ENCODE data around the gene LGALSL. TPM values are rescaled to one million over a fixed set of nuclear protein-coding genes. Genes with fewer than 3 reads are reported as not detected.

The LGALSL gene
- total and polyA plus RNA-seq, 9 of the 15 experiments (the other 6 are each of a cell fraction or from before 2014, with no cell fraction given) = 0.04 to 0.29 (median 0.14) TPM; not detected in 3

DNA sequence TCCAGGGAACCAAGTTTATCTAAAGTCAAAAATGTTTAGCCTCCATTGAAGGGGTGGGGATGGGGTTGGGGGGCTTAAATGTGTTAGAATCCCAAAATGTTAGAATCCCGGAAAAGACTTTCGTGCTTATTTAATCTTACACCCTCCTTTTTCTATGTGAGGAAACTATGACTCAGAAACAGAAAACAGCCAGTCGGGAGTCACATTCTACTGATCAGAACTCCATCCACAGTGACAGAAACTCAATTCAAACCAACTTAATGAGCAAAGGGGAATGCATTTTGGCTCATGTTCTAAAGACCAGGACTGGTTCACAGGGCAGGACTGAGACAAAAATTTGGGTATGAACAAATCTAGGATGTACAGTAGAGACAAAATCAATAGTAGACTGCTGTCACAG, 38.3 kb downstream of the LGALSL start:
- no peak for ATAC-seq
- H3K4me2 ChIP-seq (ENCODE audit: insufficient read depth, low read length) = no peak overlapping the region
- H2AFZ ChIP-seq (ENCODE audit: low read depth, low read length) = no peak overlapping the region
- no peak overlapping the region for H3K27ac ChIP-seq (ENCODE audit: extremely low read depth, low read depth, low read length)
- TF ChIP-seq MED1 (CRISPR knock-in tag; IDR thresholded peaks at IDR 0.05; ENCODE audit: borderline replicate concordance) (no peak), FOSL1 (tag; conservative IDR thresholded peaks at IDR 0.05) (0 out of 2 replicates have a peak, but pooled peaks have one; percentile 25)
- peaks cover 5% of the 10 kb centered on the region; the same call in 1 of the 2 replicates for H4K20me1 ChIP-seq (replicated peaks; ENCODE audit: control insufficient read depth, insufficient read depth, low read length)
- no peaks in the 10 kb centered on the region for H3K36me3 ChIP-seq (ENCODE audit: control insufficient read depth, insufficient read depth, low read length)
- WGBS (ENCODE audit: insufficient coverage, low coverage, missing lambda C conversion rate) = 0% methylated on average over 3 of the region's 3 CpGs
- no peaks in the 10 kb centered on the region for H3K9me1 ChIP-seq (ENCODE audit: control insufficient read depth, insufficient read depth, low read length)
- no peak overlapping the region for H3K9ac ChIP-seq (ENCODE audit: insufficient read depth in 1 of 2, low read depth in 2 of 2, low read length in 2 of 2)
- H3K4me3 ChIP-seq = no peak overlapping the region
- peaks cover 6 to 22% of the 10 kb centered on the region in 2 experiments; a peak in 4 of 5 replicates for H3K27me3 ChIP-seq (ENCODE audit: control insufficient read depth in 2 of 2, insufficient read depth in 2 of 2, low read length in 2 of 2)
- H3K4me1 ChIP-seq (replicated peaks in 1 of 2; ENCODE audit: control insufficient read depth in 2 of 2, insufficient read depth in 2 of 2, low read length in 2 of 2) = no peaks in the 10 kb centered on the region
- no peaks in the 10 kb centered on the region for H3K9me3 ChIP-seq (replicated peaks; ENCODE audit: control insufficient read depth, insufficient read depth, low read depth, low read length)
- FAIRE-seq = no peak
- no peaks in the 10 kb centered on the region for H3K79me2 ChIP-seq (ENCODE audit: control insufficient read depth, insufficient read depth, low read length)
- intact Hi-C loops (cut with micrococcal nuclease) = no loop called here
- CTCF ChIA-PET (ENCODE audit: low intra/inter-chr PET ratio) = no interaction called here
- no TSS peak for BruUV-seq (replicated peaks)
- DNase-seq (ENCODE audit: extremely low read depth in 1 of 4, low spot score in 3 of 4) = no peak
- in situ Hi-C loops (cut with MboI) = no loop called here
- POLR2A ChIA-PET = no interaction called here

- CTCF ChIA-PET (ENCODE audit: low intra/inter-chr PET ratio) = no interaction called here
- ATAC-seq = no peak
- H3K36me3 ChIP-seq (ENCODE audit: control insufficient read depth, insufficient read depth, low read length) = no peaks in the 10 kb centered on the region
- H3K27ac ChIP-seq (ENCODE audit: extremely low read depth, low read depth, low read length) = no peak overlapping the region
- peaks cover 5 to 23% of the 10 kb centered on the region in 2 experiments; a peak in 4 of 5 replicates for H3K27me3 ChIP-seq (ENCODE audit: control insufficient read depth in 2 of 2, insufficient read depth in 2 of 2, low read length in 2 of 2)
- H3K4me3 ChIP-seq = no peak overlapping the region
- in situ Hi-C loops (cut with MboI) (no loop called here), intact Hi-C loops (cut with micrococcal nuclease) (no loop called here)
- H3K9me1 ChIP-seq (ENCODE audit: control insufficient read depth, insufficient read depth, low read length) = no peaks in the 10 kb centered on the region
- POLR2A ChIA-PET = interaction anchor here (0.6 kb wide), 1 partner anchor 16 kb away, joined by 4 read pairs; no protein-coding TSS in a partner anchor
- FAIRE-seq = no peak
- BruUV-seq (replicated peaks) = no TSS peak
- H3K79me2 ChIP-seq (ENCODE audit: control insufficient read depth, insufficient read depth, low read length) = no peaks in the 10 kb centered on the region
- H3K9ac ChIP-seq (ENCODE audit: insufficient read depth in 1 of 2, low read depth in 2 of 2, low read length in 2 of 2) = no peak overlapping the region
- no peak overlapping the region for H3K4me2 ChIP-seq (ENCODE audit: insufficient read depth, low read length)
- H4K20me1 ChIP-seq (replicated peaks; ENCODE audit: control insufficient read depth, insufficient read depth, low read length) = no peaks in the 10 kb centered on the region; the same call in 1 of the 2 replicates
- no peaks in the 10 kb centered on the region for H3K4me1 ChIP-seq (replicated peaks in 1 of 2; ENCODE audit: control insufficient read depth in 2 of 2, insufficient read depth in 2 of 2, low read length in 2 of 2)
- H3K9me3 ChIP-seq (replicated peaks; ENCODE audit: control insufficient read depth, insufficient read depth, low read depth, low read length) = no peaks in the 10 kb centered on the region
- DNase-seq (ENCODE audit: extremely low read depth in 1 of 4, low spot score in 3 of 4) = no peak
- WGBS (ENCODE audit: insufficient coverage, low coverage, missing lambda C conversion rate) = 13% methylated on average over 3 of the region's 3 CpGs
- no peak overlapping the region for H2AFZ ChIP-seq (ENCODE audit: low read depth, low read length)
- TF ChIP-seq CBFA2T3 (IDR thresholded peaks at IDR 0.05) (no peak), TEAD4 (IDR thresholded peaks at IDR 0.05; ENCODE audit: low read length) (no peak), TEAD4 (CRISPR knock-in tag; IDR thresholded peaks at IDR 0.05; ENCODE audit: borderline replicate concordance) (no peak), POLR2G (IDR thresholded peaks at IDR 0.05; ENCODE audit: low read depth, low read length) (no peak), ZNF583 (CRISPR knock-in tag; IDR thresholded peaks at IDR 0.05) (no peak), BRD9 (IDR thresholded peaks at IDR 0.05; ENCODE audit: low read depth, partially characterized antibody) (no peak), RHOXF2B (CRISPR knock-in tag; conservative IDR thresholded peaks at IDR 0.05) (no peak), ZNF740 (CRISPR knock-in tag; IDR thresholded peaks at IDR 0.05) (no peak), ZNF740 (tag; IDR thresholded peaks at IDR 0.05) (no peak)
- TF ChIP-seq, protein P1, sequence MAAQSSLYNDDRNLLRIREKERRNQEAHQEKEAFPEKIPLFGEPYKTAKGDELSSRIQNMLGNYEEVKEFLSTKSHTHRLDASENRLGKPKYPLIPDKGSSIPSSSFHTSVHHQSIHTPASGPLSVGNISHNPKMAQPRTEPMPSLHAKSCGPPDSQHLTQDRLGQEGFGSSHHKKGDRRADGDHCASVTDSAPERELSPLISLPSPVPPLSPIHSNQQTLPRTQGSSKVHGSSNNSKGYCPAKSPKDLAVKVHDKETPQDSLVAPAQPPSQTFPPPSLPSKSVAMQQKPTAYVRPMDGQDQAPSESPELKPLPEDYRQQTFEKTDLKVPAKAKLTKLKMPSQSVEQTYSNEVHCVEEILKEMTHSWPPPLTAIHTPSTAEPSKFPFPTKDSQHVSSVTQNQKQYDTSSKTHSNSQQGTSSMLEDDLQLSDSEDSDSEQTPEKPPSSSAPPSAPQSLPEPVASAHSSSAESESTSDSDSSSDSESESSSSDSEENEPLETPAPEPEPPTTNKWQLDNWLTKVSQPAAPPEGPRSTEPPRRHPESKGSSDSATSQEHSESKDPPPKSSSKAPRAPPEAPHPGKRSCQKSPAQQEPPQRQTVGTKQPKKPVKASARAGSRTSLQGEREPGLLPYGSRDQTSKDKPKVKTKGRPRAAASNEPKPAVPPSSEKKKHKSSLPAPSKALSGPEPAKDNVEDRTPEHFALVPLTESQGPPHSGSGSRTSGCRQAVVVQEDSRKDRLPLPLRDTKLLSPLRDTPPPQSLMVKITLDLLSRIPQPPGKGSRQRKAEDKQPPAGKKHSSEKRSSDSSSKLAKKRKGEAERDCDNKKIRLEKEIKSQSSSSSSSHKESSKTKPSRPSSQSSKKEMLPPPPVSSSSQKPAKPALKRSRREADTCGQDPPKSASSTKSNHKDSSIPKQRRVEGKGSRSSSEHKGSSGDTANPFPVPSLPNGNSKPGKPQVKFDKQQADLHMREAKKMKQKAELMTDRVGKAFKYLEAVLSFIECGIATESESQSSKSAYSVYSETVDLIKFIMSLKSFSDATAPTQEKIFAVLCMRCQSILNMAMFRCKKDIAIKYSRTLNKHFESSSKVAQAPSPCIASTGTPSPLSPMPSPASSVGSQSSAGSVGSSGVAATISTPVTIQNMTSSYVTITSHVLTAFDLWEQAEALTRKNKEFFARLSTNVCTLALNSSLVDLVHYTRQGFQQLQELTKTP (IDR thresholded peaks at IDR 0.05; ENCODE audit: low read depth in 1 of 2, partially characterized antibody in 2 of 2) = no peak
Observed at GRCh38 chr2:64492821-64493220, 38.9 kb downstream of the LGALSL start.

Data from K562 (cell line).